Stimulated activated CD8-positive, alpha-beta memory T cell treated with anti-CD3 and anti-CD28 coated beads, Interleukin-12 subunit alpha, Interleukin-12 subunit beta, amount 100 ng/mL, for 4 hours (primary cell): ENCODE results near the gene KLF13.

Experiments used
- DNase-seq: peaks from one replicate; pipeline ENCODE4 v3.0.0-alpha.2; 2020; ENCODE audit warnings: low read depth

The KLF13 gene

GRCh38 chr15:31332020-31332680, 5.5 kb downstream of the KLF13 start:
- DNase-seq = no peak

- DNase-seq = no peak
Observed at GRCh38 chr15:31332681-31333071, 6.0 kb downstream of the KLF13 start.

- DNase-seq = no peak
Observed at GRCh38 chr15:31333119-31333518, 6.5 kb downstream of the KLF13 start.

GRCh38 chr15:31333820-31334219, 7.2 kb downstream of the KLF13 start:
- DNase-seq = no peak

GRCh38 chr15:31335989-31336592, 9.5 kb downstream of the KLF13 start:
- DNase-seq = no peak

GRCh38 chr15:31336593-31337295, 10.1 kb downstream of the KLF13 start:
- no peak for DNase-seq

GRCh38 chr15:31337352-31338031, 10.9 kb downstream of the KLF13 start:
- DNase-seq = no peak

GRCh38 chr15:31338318-31338878, 11.8 kb downstream of the KLF13 start:
- DNase-seq = no peak

GRCh38 chr15:31338879-31339557, 12.4 kb downstream of the KLF13 start:
- DNase-seq = no peak

- DNase-seq = no peak
Observed at GRCh38 chr15:31339558-31339895, 12.9 kb downstream of the KLF13 start.

- no peak for DNase-seq
Observed at GRCh38 chr15:31340047-31340446, 13.4 kb downstream of the KLF13 start.

GRCh38 chr15:31340592-31340991, 14.0 kb downstream of the KLF13 start:
- DNase-seq = no peak

- no peak for DNase-seq
Observed at GRCh38 chr15:31341071-31341470, 14.4 kb downstream of the KLF13 start.

- no peak for DNase-seq
Observed at GRCh38 chr15:31341496-31342195, 15.0 kb downstream of the KLF13 start.

- no peak for DNase-seq
Observed at GRCh38 chr15:31342381-31342780, 15.7 kb downstream of the KLF13 start.

GRCh38 chr15:31342781-31343626, 16.4 kb downstream of the KLF13 start:
- DNase-seq = no peak

- DNase-seq = no peak
Observed at GRCh38 chr15:31343831-31344230, 17.2 kb downstream of the KLF13 start.

GRCh38 chr15:31344266-31344665, 17.6 kb downstream of the KLF13 start:
- no peak for DNase-seq

GRCh38 chr15:31344823-31345605, 18.4 kb downstream of the KLF13 start:
- no peak for DNase-seq
